HEK293T (cell line): ENCODE results near the gene SH3BP4.

ENCODE experiments used
- CTCF ChIA-PET: fragments of 350-600 bp; formaldehyde crosslinking; extraction: SDS; loops from one replicate; lab custom pipeline; 2021; ENCODE audit warnings: antibody characterized with exemption, inconsistent platforms; lab: Yijun Ruan, JAX
- POLR2A ChIA-PET: fragments of 350-600 bp; formaldehyde crosslinking; extraction: SDS; loops from one replicate; lab custom pipeline; 2020; ENCODE audit warnings: antibody characterized with exemption, inconsistent platforms; lab: Yijun Ruan, JAX
- DNase-seq: peaks from one replicate; pipeline ENCODE4 v3.0.0; 2012; ENCODE audit warnings: mixed read lengths; ENCODE audit errors: extremely low spot score
- ARNT ChIP-seq: fragments of 450-650 bp; IDR thresholded peaks from 2 replicates; pipeline ENCODE4 v1.6.1; 2017; ENCODE audit warnings: mild to moderate bottlenecking
- BHLHE40 ChIP-seq: fragments of 450-650 bp; IDR thresholded peaks from 2 replicates; pipeline ENCODE4 v1.6.1; 2016; ENCODE audit warnings: mild to moderate bottlenecking, moderate library complexity, borderline replicate concordance
- CTBP1 ChIP-seq: fragments of 450-650 bp; IDR thresholded peaks from 2 replicates; pipeline ENCODE4 v1.6.1; 2016; ENCODE audit warnings: borderline replicate concordance
- ELF4 ChIP-seq: fragments of 450-650 bp; IDR thresholded peaks from 2 replicates; pipeline ENCODE4 v1.6.1; 2017; ENCODE audit warnings: antibody characterized with exemption
- FOXK2 ChIP-seq: fragments of 450-650 bp; IDR thresholded peaks from 2 replicates; pipeline ENCODE4 v1.6.1; 2016; ENCODE audit warnings: mild to moderate bottlenecking
- FOXM1 ChIP-seq: fragments of 450-650 bp; IDR thresholded peaks from 2 replicates; pipeline ENCODE4 v1.6.1; 2017; ENCODE audit warnings: mild to moderate bottlenecking, borderline replicate concordance
- HDGF ChIP-seq: fragments of 450-650 bp; IDR thresholded peaks from 2 replicates; pipeline ENCODE4 v1.6.1; 2017; ENCODE audit warnings: antibody characterized with exemption, borderline replicate concordance
- L3MBTL2 ChIP-seq: fragments of 450-650 bp; conservative IDR thresholded peaks from 2 replicates; pipeline ENCODE4 v1.6.1; 2016; ENCODE audit warnings: mild to moderate bottlenecking
- LEF1 ChIP-seq: fragments of 450-650 bp; IDR thresholded peaks from 2 replicates; pipeline ENCODE4 v1.6.1; 2017; ENCODE audit warnings: mild to moderate bottlenecking, borderline replicate concordance
- NFRKB ChIP-seq: fragments of 450-650 bp; IDR thresholded peaks from 2 replicates; pipeline ENCODE4 v1.6.1; 2016; ENCODE audit warnings: mild to moderate bottlenecking, moderate library complexity
- SP1 ChIP-seq: fragments of 450-650 bp; IDR thresholded peaks from 2 replicates; pipeline ENCODE4 v1.6.1; 2017
- SUZ12 ChIP-seq: fragments of 450-650 bp; IDR thresholded peaks from 2 replicates; pipeline ENCODE4 v1.6.1; 2016; ENCODE audit warnings: mild to moderate bottlenecking
- TARDBP ChIP-seq: fragments of 450-650 bp; IDR thresholded peaks from 2 replicates; pipeline ENCODE4 v1.6.1; 2016
- ZNF384 ChIP-seq: fragments of 450-650 bp; IDR thresholded peaks from 2 replicates; pipeline ENCODE4 v1.6.1; 2016
- TF ChIP-seq, protein P1 (sequence below): fragments of 450-650 bp; IDR thresholded peaks from 2 replicates; pipeline ENCODE4 v1.6.1; 2016

SH3BP4 gene

DNA sequence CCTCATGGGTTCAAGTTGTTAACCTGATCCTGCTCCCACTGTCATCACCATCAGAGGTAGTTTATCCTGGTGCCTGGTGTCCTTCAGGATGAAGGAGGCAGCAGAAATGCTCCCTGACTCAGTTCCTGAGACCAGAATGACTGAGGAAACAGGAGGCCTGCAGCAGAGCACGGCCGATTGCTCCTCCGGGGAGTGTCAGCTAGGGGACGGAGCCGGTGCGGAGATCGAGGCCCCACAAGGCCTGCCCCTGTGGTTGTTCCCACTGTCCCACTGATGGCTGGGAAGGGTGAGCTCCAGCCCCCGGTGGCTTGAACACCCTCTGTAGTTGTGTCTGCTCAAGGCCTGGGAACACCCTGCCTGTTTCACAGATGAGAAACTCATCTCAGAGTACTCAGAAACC lies 45.6 kb downstream of the SH3BP4 start:
- DNase-seq, result no peak
- ChIA-PET POLR2A (no interaction called here), CTCF (no interaction called here)
- no peak for TF ChIP-seq CTBP1
- TF ChIP-seq HDGF, result no peak
- TF ChIP-seq SP1, result no peak

DNA sequence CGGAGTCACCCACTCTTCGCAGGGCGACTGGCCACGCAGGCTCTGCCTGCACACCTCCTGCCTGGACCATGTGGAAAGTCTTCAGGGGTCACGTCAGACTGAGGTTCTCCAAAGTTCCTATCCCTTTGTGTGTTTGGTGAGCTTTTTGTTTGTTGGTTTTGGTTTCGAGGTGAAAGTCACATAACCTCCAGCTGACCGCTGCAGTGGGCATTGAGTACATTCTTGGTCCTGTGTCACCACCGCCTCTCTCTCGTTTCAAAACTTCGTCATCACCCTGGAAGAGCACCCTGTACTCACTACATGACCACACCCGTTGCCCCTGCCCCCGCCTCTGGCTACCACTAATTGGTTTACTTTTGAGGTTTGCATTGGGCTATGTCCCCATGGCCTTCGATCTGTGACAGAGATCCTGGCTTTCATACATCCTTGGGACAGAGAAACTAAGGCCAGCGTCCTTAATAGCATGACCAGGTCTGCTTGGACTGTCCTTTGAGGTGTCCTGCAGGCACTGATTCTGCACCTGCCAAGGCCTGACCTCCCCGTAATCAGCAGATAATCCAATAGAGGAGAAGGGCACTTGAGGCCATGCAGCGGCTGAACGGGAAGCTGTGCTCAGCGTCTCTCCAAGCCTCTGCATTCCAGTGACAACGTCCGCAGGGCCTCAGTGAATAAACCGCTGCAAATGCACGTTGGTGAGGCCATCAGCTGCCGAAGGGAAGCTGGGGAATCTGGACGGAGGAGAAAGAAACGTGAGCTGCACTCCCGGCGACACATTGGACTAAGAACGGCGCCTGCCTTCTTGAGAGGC lies 46.8 kb downstream of the SH3BP4 start:
- POLR2A ChIA-PET, result no interaction called here
- CTCF ChIA-PET, result no interaction called here
- DNase-seq, result no peak
- TF ChIP-seq LEF1 (no peak), NFRKB (no peak), FOXK2 (no peak), HDGF (no peak), BHLHE40 (no peak)

DNA sequence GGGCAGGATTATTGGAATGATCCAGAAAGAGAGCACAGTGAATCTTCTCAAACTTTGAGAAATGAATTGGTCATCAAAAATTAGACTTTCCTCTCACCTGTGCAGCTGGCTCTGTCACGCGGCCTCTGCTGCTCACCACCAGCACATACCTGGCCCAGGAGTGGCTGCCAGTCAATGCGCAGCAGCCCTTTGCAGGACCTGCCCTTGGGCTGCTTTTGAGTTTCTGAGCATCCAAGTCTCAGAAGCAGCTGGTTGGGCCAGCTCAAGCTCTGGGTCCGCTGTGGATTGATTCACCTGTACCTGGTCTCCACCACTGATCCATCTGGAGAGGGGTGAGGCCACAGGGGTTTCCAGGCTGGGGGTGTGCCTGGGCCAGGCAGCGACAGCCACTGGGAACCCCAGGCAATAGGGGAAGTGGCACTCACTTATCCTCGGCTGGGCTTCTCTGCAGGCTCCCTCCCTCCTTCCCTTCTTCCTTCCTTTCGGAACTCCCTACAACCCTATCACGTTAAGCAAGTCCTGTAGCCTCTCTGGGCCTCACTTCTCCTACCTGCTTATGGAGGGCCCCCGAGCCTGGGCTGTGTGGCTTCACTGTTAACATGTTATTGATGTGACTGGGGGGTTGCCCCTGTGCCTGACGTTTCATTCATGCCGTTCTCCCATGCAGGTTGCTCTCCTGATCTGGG lies 48.1 kb downstream of the SH3BP4 start:
- ChIA-PET CTCF (no interaction called here), POLR2A (no interaction called here)
- no peak for DNase-seq
- TF ChIP-seq LEF1, result no peak
- no peak for TF ChIP-seq ZNF384
- no peak for TF ChIP-seq NFRKB
- TF ChIP-seq TARDBP, result no peak
- TF ChIP-seq CTBP1, result no peak

DNA sequence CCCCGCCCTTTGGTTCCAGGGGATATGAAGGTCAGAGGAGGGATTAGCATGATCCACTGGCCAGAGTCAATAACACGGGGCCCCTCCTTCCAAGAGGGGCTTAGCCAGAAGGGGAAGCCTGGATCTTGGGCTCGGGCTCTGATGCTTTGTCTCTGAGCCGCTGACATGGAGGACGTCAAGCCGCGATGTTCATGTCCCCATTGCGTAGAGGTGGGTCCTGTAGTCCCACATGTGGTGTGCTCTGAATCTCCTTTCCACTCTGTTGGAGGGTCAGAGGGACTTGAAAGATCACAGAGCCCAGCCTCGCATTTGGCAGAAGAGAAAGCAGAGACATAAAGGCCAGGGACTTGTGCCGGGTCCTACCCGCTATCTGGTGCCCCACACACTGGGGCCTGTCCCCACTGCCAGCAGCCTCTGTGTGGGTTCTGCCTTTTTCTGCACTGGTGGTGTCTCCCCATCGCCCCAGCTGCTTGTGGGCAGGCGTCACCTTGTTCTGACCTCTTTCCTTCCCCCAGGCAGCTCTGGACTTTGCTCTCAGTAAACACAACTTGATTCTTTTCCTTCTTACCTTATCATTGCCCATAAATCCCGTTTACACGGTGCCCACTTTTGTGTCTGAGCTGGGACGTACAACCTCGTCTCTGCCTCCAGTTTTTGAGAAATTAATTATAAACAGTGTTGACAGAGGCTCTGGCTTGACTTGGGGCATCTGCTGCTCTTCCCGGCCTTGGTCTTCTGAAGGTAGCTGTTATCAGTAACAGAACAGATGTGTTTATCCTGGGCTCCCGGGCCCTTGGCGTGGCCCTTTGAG lies 48.8 kb downstream of the SH3BP4 start:
- TF ChIP-seq ELF4 (no peak), ZNF384 (no peak), FOXM1 (no peak), FOXK2 (no peak), CTBP1 (no peak), TARDBP (no peak), SUZ12 (no peak), ARNT (no peak), LEF1 (no peak), SP1 (no peak), L3MBTL2 (no peak), HDGF (no peak)
- TF ChIP-seq, protein P1, sequence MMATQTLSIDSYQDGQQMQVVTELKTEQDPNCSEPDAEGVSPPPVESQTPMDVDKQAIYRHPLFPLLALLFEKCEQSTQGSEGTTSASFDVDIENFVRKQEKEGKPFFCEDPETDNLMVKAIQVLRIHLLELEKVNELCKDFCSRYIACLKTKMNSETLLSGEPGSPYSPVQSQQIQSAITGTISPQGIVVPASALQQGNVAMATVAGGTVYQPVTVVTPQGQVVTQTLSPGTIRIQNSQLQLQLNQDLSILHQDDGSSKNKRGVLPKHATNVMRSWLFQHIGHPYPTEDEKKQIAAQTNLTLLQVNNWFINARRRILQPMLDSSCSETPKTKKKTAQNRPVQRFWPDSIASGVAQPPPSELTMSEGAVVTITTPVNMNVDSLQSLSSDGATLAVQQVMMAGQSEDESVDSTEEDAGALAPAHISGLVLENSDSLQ, result no peak
- no peak for DNase-seq
- CTCF ChIA-PET, result no interaction called here

DNA sequence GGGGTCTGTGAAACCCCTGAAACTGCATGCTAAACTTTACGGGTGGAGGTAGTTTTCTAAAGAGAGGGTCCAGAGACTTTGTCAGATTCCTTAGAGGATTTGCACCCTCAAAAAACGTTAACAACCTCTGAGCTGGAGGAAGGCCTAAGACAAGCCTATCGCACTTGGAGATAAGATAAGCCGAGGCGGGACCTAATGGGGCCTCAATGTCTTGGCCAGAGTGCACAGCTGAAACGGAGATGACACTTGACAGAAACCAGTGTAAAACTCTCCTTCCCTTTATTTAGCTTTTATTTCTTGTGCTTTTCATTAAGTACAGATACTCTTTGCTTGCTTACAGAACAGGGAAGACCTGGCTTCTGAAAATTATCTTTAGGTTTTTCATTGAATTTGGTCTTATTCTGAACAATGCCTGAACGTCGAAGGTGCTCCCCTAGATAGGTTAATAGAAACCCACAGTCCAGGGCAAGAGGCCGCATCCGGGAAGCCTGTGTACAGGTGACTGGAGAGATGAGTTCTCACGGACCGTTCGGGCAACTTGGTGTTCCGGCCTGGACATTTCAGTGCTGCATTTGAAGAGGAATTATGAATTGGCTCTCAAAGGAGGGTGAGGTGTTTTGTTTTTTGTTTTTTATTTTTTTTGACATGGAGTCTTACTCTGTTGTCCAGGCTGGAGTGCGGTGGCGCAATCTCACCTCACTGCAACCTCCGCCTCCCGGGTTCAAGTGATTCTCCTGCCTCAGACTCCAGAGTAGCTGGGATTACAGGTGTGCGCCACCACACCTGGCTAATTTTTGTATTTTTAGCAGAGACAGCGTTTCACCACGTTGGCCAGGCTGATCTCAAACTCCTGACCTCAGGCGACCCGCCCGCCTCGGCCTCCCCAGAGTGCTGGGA lies 49.7 kb downstream of the SH3BP4 start:
- ChIA-PET CTCF (no interaction called here), POLR2A (no interaction called here)
- DNase-seq, result no peak
- TF ChIP-seq BHLHE40 (no peak), LEF1 (no peak), SP1 (no peak), FOXK2 (no peak), ZNF384 (no peak), HDGF (no peak), NFRKB (no peak), ELF4 (no peak)

More for the DNA sequence above, 48.8 kb downstream of the SH3BP4 start:
- POLR2A ChIA-PET, result no interaction called here

DNA sequence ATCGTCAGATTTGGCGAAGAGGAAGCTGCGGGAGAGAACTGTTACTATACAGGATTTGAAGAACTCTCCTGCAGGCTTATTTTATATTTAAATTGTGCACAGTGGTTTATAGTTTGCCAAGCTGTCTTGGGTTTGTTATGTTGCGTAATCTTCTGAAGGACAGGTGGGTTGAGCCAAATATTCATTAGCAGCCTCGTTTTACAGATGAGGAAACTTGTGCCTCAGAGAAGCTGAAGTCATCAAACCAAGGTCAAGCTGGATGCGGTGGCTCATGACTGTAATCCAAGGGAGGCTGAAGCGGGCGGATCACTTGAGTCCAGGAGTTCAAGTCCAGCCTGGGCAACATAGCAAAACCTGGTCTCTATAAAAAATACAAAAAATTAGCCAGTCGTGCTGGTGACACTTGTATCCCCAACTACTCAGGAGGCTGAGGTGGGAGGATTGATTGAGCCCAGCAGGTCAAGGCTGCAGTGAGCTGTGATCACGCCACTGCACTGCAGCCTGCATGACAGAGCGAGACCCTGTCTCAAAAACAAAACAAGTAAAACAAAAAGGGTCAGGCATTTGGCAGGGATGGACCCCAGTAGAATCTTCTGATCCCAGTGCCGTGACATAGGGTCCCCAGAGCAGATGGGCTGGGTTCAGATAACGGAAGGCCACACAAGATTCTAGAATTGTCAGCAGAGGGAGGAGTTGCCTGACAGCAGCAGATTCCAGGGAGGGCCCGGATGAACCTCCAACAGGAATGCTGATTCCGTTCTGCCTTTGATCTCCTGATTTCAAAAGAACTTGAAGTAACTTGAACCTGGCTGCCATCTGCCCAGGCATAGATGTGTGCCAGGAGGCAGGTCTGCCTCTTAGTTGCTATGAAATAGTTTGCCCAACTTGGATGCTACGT lies 50.6 kb downstream of the SH3BP4 start:
- POLR2A ChIA-PET, result no interaction called here
- TF ChIP-seq, protein P1, result no peak
- CTCF ChIA-PET, result no interaction called here
- DNase-seq, result no peak
